Measurements from ENCODE around the gene NCK2.
"Not testable (repeated sequence)": the region's sequence is repeated elsewhere in the genome, so short reads cannot be mapped to it uniquely, and the experiment has no call there.

DNA sequence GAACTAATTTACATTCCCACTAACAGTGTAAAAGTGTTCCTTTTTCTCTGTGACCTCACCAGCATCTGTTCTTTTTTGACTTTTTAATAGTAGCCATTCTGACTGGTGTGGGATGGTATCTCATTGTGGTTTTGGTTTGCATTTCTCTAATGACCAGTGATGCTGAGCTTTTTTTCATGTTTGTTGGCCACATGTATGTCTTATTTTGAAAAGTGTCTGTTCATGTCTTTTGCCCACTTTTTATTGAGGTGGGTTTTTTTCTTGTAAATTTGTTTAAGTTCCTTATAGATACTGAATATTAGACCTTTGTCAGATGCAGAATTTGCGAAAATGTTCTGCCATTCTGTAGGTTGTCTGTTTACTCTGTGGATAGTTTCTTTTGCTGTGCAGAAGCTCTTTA, 153.0 kb downstream of the NCK2 start:
- TF ChIP-seq EZH2phosphoT487 (IDR thresholded peaks at IDR 0.05; ENCODE audit: low read depth, severe bottlenecking, unreplicated experiment); CTCF (IDR thresholded peaks at IDR 0.05; ENCODE audit: poor library complexity): not testable (repeated sequence)
